NCI-H69 (cell line): ENCODE data around the gene C15orf61.

ENCODE experiments used
- DNase-seq: peaks from one replicate; lab custom pipeline; 2025; lab: John Stamatoyannopoulos, UW

C15orf61 gene

GRCh38 chr15:67521029-67521782 lies at the start of gene C15orf61:
Gene C15orf61 (plus strand): TSS chr15:67521131. CDS start chr15:67521249, 118 bp downstream.
- DNase-seq = peak; percentile 87

DNA sequence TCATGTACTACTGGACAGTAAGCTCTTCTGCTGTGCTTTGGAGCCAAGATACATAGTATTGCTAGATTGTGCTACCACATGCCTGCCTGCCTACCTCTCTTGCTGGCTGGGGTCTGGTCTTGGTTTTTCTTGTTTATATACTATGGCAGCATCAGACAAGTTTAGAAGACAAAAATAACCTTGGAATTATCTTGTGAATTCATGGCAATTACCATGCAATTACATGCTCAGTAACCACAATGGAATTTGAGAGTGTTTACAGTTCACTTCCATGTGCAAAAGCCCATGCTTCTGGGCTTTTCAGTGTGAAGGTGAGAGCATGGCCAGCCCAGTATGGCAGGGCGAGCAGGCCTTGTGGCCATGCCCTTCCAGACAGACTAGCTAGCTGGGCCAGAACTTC lies 48.0 kb upstream of the C15orf61 start:
- no peak for DNase-seq

DNA sequence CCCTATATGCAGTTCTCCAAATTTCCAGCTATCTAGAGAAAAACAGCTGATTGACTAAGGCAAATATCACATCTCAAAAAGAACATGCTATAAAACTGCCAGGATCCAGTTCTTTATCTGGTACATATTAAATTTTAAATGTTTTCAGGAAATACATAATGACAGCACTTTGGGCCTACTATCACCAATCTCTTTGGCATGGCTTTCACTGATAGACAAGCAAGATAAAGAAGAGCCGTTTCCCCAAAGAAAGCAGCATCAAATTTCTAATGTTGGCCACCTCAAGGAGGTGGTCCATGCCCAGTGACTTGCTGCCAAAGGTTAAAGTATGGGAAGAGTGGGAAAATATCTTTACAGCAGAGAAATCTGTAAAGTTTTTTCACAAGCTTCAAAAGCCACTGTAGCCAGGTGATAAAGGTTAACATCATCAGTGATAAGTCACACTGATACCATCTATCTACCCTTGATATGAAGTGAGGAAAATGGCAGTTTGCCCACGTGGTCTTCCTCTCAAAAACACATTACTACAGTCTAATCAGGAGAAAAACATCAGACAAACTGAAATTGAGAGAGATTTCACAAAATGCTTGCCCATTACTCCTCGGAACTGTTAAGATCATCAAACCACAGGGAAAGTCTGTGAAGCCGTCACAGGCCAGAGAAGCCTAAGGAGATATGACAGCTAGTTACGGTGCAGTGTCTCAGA lies 46.4 kb upstream of the C15orf61 start:
- DNase-seq = no peak

GRCh38 chr15:67479781-67480505 lies 41.0 kb upstream of the C15orf61 start:
- no peak for DNase-seq

DNA sequence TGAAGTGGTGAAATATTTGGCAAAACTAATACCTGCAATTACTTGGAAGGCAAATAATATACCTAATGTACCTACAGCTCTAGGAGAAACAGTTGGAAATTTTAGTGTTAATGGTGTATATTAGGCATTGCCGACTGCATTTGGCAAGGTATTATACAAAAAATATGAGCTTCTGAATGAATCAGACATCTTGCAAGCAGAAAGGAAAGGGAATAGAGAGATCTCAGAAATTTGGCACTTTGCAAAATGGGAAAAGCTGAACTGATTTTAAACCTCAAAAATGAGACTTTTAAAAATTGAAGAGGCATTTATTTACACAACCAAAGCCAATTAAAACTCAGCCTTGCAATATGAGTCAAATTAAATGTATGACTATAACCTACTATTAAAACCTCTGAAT lies 40.2 kb upstream of the C15orf61 start:
- DNase-seq = no peak

DNA sequence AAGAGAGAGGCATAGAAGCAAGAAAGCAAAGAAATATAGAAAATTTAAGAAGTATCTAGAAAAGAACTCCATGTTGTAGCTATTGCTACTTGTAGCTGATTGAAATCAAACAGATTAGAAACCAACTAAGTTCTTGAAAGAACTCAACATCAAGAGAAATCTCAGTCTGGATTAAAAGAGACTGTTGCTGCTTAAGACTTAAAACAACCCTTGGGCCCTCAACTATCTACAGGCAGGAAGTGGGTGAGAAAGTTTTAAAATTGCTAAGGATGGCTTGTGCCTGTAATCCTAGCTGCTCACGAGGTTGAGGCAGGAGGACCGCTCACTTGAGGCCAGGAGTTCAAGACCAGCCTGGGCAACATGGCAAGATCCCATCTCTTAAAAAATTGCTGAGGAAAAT lies 39.3 kb upstream of the C15orf61 start:
- no peak for DNase-seq

GRCh38 chr15:67495585-67495984 lies 25.3 kb upstream of the C15orf61 start:
- DNase-seq = no peak

- peak; percentile 59 for DNase-seq
Measured at GRCh38 chr15:67501177-67501835, 19.6 kb upstream of the C15orf61 start.

- DNase-seq = peak; percentile 96
Measured at GRCh38 chr15:67501836-67502461, 19.0 kb upstream of the C15orf61 start.

GRCh38 chr15:67504056-67504455 lies 16.9 kb upstream of the C15orf61 start:
- DNase-seq = no peak

DNA sequence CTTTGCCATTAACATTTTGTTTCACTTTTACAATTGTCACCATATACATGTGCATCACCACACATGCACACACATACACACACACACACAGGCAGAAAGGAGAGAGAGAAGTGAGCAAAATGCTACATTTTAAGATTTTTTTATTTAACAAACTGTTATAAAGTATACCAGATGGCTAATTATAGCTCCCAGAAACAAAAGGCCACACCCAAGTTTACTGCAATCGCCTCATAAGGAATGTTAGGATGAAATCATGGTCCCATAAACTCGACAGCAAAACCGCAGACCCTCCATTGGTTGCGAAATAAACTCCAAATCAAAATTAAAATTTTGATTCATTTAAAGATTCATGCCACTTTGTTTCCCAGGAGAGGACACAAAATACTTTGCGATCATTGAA lies 16.1 kb upstream of the C15orf61 start:
- DNase-seq = peak; percentile 28

GRCh38 chr15:67505675-67506572 lies 15.0 kb upstream of the C15orf61 start:
- DNase-seq = no peak

DNA sequence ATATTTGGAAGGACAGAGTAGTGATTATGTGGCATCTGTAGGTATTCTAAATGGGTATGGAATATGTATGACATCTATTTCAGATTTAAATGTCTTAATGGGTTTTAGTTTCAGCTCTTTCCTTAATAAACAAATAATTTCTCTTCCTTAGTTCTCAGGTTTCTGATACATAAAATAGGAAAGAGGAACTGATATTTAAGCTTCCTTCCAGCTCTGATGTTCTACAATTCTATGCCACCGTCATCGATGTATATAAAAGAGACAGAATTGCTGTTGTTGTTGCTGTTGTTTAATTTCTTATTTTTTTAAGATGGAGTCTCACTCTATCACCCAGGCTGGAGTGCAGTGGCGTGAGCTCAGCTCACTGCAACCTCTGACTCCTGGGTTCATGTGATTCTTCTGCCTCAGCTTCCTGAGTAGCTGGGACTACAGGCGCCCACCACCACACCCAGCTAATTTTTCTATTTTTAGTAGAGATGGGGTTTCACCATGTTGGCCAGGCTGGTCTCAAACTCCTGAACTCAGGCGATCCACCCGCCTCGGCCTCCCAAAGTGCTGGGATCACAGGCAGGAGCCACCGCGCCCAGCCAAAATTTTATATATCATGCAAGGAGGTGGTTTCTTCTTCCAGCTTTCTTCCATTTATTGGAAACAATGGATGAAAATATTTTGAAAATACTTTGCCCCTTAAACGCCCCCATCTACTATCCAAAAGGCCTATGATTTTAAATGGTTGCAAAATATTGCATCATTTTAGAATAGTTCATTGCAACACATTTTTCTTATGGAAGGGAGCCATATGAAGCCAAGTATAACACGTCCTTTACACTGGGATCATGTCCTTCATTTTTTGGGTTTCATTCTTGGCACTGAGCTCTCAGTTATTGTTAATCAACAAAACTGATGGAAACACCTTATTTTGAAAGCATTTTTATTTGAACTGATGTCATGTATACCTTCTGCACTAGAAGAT lies 13.9 kb upstream of the C15orf61 start:
- no peak for DNase-seq

DNA sequence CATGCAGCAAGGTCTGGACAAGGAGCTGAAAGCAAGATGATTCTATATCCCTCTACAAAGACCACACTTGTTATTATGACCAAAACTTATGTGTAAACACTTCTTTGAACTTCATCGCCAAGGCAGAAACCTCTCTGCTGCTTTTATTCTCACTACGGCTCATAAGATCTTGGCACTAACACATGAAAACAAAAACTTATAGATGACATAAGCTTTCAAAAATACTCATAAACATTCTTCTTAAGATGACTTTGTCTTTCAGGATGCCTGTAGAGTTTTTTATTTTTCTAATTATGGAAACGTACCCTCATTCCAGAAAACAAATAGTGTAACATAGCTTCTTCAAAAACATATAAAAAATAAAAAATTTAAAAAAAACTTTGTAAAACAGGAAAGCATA lies 12.5 kb upstream of the C15orf61 start:
- DNase-seq = no peak

DNA sequence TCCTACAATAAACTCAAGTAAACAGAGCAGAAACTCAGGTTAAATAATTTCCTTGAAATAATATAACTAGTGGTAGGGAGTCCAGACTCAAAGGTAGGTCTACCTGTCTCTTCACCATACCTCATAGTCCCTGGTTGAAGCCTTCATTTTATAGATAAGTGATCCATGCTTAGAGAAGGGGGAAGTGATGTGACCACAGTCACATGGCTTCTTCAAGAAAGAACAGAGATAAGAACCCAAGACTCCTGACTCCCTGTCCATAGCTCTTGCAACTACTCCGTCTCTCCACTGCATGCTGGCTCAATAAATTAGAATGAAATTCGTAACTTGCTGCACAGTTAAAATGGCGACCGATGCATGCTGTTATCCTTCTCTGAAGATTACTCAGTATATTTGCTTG lies 11.0 kb upstream of the C15orf61 start:
- no peak for DNase-seq

DNA sequence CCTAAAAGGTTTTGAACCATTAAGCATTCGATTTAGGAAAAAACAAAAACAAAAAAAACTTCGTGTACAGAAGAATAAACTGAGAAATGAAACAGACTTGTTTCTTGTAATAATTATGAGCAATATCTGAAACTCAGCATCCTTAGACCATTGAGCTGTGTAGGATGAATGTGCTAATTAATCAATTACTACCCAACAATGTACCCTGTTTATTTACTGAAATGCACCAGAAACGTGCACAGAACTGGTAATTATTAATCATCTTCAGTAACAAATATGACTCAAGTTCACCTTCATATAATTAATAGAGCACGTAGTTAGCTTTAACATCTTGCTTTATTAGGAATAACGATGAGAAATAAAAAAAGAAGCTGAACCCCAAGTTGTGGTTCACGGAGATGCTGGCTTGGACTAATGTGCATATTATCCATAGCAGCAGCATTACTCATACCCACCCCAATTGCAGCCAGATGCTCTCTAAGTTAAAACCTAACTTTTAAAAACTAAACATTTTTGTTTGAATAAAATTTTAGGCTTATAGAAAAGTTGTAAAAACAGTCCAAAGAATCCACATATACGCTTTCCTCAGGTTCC lies 10.2 kb upstream of the C15orf61 start:
- no peak for DNase-seq

DNA sequence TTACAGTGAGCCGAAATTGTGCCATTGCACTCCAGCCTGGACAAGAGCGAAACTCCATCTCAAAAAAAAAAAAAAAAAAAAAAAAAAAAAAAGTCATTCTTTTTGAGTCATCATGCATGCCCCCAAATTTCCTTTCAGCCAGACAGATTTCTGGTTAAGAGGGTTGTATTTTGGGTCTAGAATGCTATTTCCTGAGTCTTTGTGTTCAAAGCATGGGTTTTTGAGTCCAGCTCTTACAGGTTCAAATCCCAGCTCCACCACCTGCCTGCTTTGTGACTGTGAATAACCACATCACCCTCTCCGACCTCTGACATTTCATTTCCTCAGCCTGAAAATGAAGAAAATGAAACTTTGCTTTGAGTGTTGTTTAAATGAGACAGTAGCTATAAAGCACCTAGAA lies 9.3 kb upstream of the C15orf61 start:
- peak; percentile 27 for DNase-seq

GRCh38 chr15:67512140-67512539 lies 8.8 kb upstream of the C15orf61 start:
- peak; percentile 93 for DNase-seq
